GM12875 (cell line): ENCODE data around the gene CBX4.

Source experiments
- H3K4me3 ChIP-seq: one replicate; pipeline ENCODE4 v1.5.1; 2011; ENCODE audit warnings: low read depth, low read length, control low read depth
- CTCF ChIP-seq: IDR thresholded peaks from 2 replicates; pipeline ENCODE4 v1.5.1; 2011; ENCODE audit warnings: low read depth, mild to moderate bottlenecking, control low read depth, inconsistent platforms, low read length, moderate library complexity, borderline replicate concordance; ENCODE audit not compliant: insufficient read depth

Gene CBX4

GRCh38 chr17:79809530-79810129, 29.6 kb downstream of the CBX4 start:
- TF ChIP-seq CTCF, result no peak
- H3K4me3 ChIP-seq, result no peak overlapping the region

- TF ChIP-seq CTCF, result peak; percentile 23; the same call in 1 of the 2 replicates
Observed at GRCh38 chr17:79808763-79809529, 30.3 kb downstream of the CBX4 start.

DNA sequence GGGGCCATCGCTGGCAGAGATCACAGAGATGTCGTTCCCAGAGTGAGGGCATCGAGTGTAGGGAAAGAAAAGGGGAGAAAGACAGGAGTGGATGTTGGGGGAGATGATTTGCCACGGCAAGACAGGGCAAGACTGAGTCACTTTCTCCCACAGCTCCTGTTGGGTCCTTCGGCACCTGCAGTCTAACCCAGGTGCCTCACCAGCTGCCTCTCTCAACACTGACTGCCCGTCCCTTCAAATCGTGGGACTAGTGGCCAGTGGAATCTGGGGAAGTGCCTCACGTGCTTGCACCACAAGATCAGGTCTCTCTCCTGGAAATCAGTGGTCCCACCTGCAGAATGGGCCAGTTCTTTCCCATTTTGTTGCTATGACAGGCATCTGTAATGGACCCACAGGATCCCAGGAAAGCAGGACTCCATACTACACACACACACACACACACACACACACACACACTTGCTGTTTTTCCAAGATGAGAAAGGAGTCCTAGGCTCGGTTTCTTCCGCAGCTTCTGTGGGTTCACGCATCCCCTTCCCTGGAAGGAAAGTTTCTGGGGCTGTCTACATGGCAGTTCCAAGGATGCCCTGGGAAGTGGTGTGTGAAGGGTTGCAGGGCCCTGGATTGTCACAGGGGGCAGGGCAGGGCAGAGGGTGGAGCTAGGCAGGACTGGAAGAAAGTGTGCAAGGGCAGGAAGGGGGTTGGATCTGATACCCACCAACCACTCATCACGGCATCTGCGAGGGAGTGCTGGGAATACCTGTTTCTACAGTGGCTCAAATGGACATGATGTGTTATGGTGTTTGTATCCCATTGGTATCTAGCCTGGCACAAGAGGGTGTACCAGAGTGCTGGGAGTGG, 32.1 kb downstream of the CBX4 start:
- no peak for TF ChIP-seq CTCF

More at GRCh38 chr17:79808763-79809529, 30.3 kb downstream of the CBX4 start:
- no peak overlapping the region for H3K4me3 ChIP-seq

GRCh38 chr17:79806446-79806760, 32.8 kb downstream of the CBX4 start:
- no peak overlapping the region for H3K4me3 ChIP-seq
- no peak for TF ChIP-seq CTCF

More for the DNA sequence above, 32.1 kb downstream of the CBX4 start:
- H3K4me3 ChIP-seq, result no peak overlapping the region

GRCh38 chr17:79804856-79805696, 34.2 kb downstream of the CBX4 start:
- H3K4me3 ChIP-seq, result no peak overlapping the region
- no peak for TF ChIP-seq CTCF

DNA sequence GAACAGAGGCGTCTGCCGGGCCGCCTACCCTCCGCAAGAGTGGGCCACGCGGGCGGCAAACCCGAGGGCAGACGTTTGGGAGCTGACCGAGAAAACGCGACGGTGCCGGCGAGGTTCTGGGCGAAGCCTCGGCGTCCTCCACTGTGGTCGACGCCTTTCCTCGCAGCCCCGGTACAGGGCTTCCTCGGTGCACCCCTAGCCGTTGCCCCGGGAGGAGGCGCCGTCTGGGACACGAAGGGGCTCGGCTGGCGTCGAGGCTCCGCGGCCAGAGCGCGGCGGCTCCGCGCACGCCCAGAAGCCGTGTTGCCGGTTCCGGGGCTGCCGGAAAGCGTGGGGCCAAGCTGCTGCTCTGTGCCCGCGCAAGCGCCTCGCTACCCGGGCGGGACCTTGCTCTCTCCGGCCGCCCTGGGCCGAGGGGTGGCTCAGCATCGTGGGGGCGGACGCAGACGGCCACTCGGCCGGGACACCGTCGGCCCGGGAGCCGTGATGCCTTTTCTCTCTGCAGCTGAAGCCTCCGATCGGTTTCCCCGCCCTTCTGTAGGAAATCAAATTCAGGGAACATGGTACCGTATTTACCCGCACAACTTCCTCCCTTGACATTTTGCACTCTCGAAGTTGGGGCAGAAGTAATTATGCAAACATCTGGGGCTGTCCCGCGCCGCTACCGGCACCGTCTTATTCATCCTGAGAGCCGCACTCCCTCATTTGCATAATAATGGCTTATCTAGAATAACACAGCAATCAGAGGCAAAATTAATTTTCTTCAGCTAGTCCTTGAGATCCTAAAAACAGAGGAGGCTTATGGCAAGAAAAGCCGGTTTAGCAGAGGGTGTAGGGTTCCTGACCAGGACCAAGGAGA, 35.0 kb downstream of the CBX4 start:
- H3K4me3 ChIP-seq, result peak overlapping the region; percentile 43
- TF ChIP-seq CTCF, result no peak
